Neural cell (in vitro differentiated cells): ENCODE measurements around the gene NEDD4L. TPM values are rescaled to one million over a fixed set of nuclear protein-coding genes. Genes with fewer than 3 reads are reported as not detected.

Source experiments
- H2AFZ ChIP-seq: fragments of 200-600, 300-800 bp; sonication (generic), shearing (Covaris generic); 2 replicates; pipeline ENCODE4 v1.6.0; 2014; ENCODE audit warnings: low read depth, mild to moderate bottlenecking, antibody characterized with exemption, low read length, moderate library complexity
- H3F3A ChIP-seq: fragments of 200-600 bp; shearing (Covaris generic); 2 replicates; pipeline ENCODE4 v1.6.1; 2016; ENCODE audit warnings: mild to moderate bottlenecking, moderate library complexity, mixed read lengths, antibody characterized with exemption, low read length; ENCODE audit not compliant: insufficient read depth, poor library complexity, severe bottlenecking
- H3K27ac ChIP-seq: fragments of 200-600, 300-800 bp; sonication (generic), shearing (Covaris generic); 2 replicates; pipeline ENCODE4 v1.5.1; 2014; ENCODE audit warnings: mild to moderate bottlenecking, low read length, moderate library complexity
- H3K27me3 ChIP-seq: fragments of 300-800, 200-600 bp; sonication (generic), shearing (Covaris generic); 2 replicates; pipeline ENCODE4 v1.6.0; 2014; ENCODE audit warnings: mild to moderate bottlenecking, low read depth, low read length, moderate library complexity; ENCODE audit not compliant: insufficient read depth
- H3K36me3 ChIP-seq: fragments of 300-800, 200-600 bp; sonication (generic), shearing (Covaris generic); 2 replicates; pipeline ENCODE4 v1.5.1; 2014; ENCODE audit warnings: mild to moderate bottlenecking, antibody characterized with exemption, low read length, moderate library complexity; ENCODE audit not compliant: insufficient read depth
- H3K4me2 ChIP-seq: fragments of 300-800, 200-600 bp; sonication (generic), shearing (Covaris generic); 2 replicates; pipeline ENCODE4 v1.6.0; 2014; ENCODE audit warnings: mild to moderate bottlenecking, low read length
- H3K4me3 ChIP-seq: fragments of 300-800, 200-600 bp; sonication (generic), shearing (Covaris generic); 2 replicates; pipeline ENCODE4 v1.5.1; 2014; ENCODE audit warnings: mild to moderate bottlenecking, low read length, moderate library complexity
- H3K79me2 ChIP-seq: fragments of 200-600 bp; shearing (Covaris generic); replicated peaks from 2 replicates; pipeline ENCODE4 v1.6.0; 2014; ENCODE audit warnings: mild to moderate bottlenecking, low read length, moderate library complexity; ENCODE audit not compliant: insufficient read depth
- H3K9ac ChIP-seq: fragments of 300-800, 200-600 bp; sonication (generic), shearing (Covaris generic); 2 replicates; pipeline ENCODE4 v1.6.1; 2016; ENCODE audit warnings: mild to moderate bottlenecking, low read length, mixed read lengths
- H3K9me2 ChIP-seq: fragments of 200-600 bp; shearing (Covaris generic); 2 replicates; pipeline ENCODE4 v1.6.1; 2016; ENCODE audit warnings: mild to moderate bottlenecking, low read length, mixed read lengths; ENCODE audit not compliant: insufficient read depth
- H3K9me3 ChIP-seq: fragments of 200-600, 300-800 bp; sonication (generic), shearing (Covaris generic); 2 replicates; pipeline ENCODE4 v1.6.1; 2016; ENCODE audit warnings: mild to moderate bottlenecking, mixed run types, low read length, moderate library complexity, mixed read lengths
- H4K20me1 ChIP-seq: fragments of 200-600 bp; shearing (Covaris generic); 2 replicates; pipeline ENCODE4 v1.6.1; 2016; ENCODE audit warnings: mild to moderate bottlenecking, mixed run types; ENCODE audit not compliant: insufficient read depth
- EP300 ChIP-seq: fragments of 450-650 bp; conservative IDR thresholded peaks from 2 replicates; pipeline ENCODE4 v1.6.1; 2014; ENCODE audit warnings: antibody characterized with exemption, mild to moderate bottlenecking, moderate library complexity; ENCODE audit not compliant: poor library complexity, severe bottlenecking
- EZH2 ChIP-seq: fragments of 200-600, 300-800 bp; shearing (Covaris generic), sonication (generic); IDR thresholded peaks from 2 replicates; pipeline ENCODE4 v1.6.1; 2014; ENCODE audit warnings: antibody characterized with exemption, low read length, borderline replicate concordance, mild to moderate bottlenecking; ENCODE audit not compliant: insufficient read depth, poor library complexity, severe bottlenecking
- MXI1 ChIP-seq: fragments of 450-650 bp; conservative IDR thresholded peaks from 2 replicates; pipeline ENCODE4 v1.6.1; 2014; ENCODE audit warnings: antibody characterized with exemption, mild to moderate bottlenecking; ENCODE audit not compliant: poor library complexity, severe bottlenecking
- POLR2AphosphoS5 ChIP-seq: IDR thresholded peaks from 2 replicates; pipeline ENCODE4 v1.6.1; 2012
- RAD21 ChIP-seq: fragments of 450-650 bp; conservative IDR thresholded peaks from 2 replicates; pipeline ENCODE4 v1.6.1; 2014; ENCODE audit warnings: antibody characterized with exemption, mild to moderate bottlenecking, moderate library complexity
- SMC3 ChIP-seq: fragments of 450-650 bp; conservative IDR thresholded peaks from 2 replicates; pipeline ENCODE4 v1.6.1; 2014; ENCODE audit warnings: antibody characterized with exemption, mild to moderate bottlenecking, moderate library complexity; ENCODE audit not compliant: poor library complexity
- TAF1 ChIP-seq: IDR thresholded peaks from 2 replicates; pipeline ENCODE4 v1.6.1; 2012; ENCODE audit warnings: low read depth
- polyA plus RNA-seq: library from polyadenylated mRNA; depleted of rRNA; stranded (reverse); fragments of >200 nt; gene quantifications from 2 replicates; pipeline ENCODE4 v1.2.3, GENCODE V29; 2014
- TF ChIP-seq, protein P1 (sequence below): IDR thresholded peaks from 2 replicates; pipeline ENCODE4 v1.6.1; 2012; ENCODE audit warnings: borderline replicate concordance
- TF ChIP-seq, protein P2 (sequence below): fragments of 450-650 bp; IDR thresholded peaks from 2 replicates; pipeline ENCODE4 v1.5.1; 2014; ENCODE audit warnings: antibody characterized with exemption, mild to moderate bottlenecking, moderate library complexity; ENCODE audit not compliant: poor library complexity, severe bottlenecking

Gene NEDD4L
- polyA plus RNA-seq, 1 donor from 2014 or later = 97.9 TPM

DNA sequence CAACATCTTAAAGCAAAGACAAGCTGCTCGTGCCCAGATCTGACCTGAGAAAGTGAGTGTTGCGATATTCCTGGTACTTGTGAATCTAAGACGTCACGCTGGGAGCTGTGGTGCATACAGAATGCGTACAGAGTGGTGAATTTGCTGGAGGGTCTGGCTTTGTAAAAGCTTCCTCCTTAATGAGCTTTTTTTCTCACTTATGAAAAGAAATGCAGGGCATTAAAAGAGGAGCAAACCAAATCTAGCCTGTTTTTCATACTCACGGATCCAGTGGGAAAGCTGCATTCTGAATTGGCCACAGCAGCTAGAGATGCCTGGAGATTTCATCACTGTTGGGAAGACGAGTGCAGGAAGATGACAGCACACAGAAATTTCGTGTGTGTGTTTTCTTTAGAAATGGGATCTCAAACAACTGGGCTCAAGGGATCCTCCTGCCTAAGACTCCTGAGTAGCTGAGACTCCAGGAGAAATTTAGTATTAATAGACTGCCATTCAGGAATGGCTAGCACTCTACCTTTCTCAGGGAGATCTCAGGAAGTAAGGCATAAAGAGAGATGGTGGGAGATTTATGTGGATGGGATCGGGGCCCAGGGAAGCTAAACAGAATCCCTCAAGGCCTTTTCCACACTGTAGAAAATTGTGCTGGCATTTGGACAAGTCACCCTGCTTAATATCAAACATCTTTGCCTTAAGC lies 403.5 kb downstream of the NEDD4L start:
- Histone ChIP-seq H4K20me1 (no peaks in the 10 kb centered on the region), H3K4me3 (peak overlapping the region; percentile 58), H3K9me2 (no peaks in the 10 kb centered on the region), H3F3A (no peaks in the 10 kb centered on the region), H3K9me3 (no peaks in the 10 kb centered on the region), H3K4me2 (peak overlapping the region; percentile 67), H3K27ac (peak overlapping the region; percentile 81), H3K27me3 (no peaks in the 10 kb centered on the region), H3K36me3 (no peaks in the 10 kb centered on the region), H3K79me2 (no peaks in the 10 kb centered on the region), H3K9ac (peak overlapping the region; percentile 56), H2AFZ (peak overlapping the region; percentile 23)
- peak; percentile 18 for TF ChIP-seq POLR2AphosphoS5
- TF ChIP-seq SMC3 = peak; percentile 22
- TF ChIP-seq, protein P1, sequence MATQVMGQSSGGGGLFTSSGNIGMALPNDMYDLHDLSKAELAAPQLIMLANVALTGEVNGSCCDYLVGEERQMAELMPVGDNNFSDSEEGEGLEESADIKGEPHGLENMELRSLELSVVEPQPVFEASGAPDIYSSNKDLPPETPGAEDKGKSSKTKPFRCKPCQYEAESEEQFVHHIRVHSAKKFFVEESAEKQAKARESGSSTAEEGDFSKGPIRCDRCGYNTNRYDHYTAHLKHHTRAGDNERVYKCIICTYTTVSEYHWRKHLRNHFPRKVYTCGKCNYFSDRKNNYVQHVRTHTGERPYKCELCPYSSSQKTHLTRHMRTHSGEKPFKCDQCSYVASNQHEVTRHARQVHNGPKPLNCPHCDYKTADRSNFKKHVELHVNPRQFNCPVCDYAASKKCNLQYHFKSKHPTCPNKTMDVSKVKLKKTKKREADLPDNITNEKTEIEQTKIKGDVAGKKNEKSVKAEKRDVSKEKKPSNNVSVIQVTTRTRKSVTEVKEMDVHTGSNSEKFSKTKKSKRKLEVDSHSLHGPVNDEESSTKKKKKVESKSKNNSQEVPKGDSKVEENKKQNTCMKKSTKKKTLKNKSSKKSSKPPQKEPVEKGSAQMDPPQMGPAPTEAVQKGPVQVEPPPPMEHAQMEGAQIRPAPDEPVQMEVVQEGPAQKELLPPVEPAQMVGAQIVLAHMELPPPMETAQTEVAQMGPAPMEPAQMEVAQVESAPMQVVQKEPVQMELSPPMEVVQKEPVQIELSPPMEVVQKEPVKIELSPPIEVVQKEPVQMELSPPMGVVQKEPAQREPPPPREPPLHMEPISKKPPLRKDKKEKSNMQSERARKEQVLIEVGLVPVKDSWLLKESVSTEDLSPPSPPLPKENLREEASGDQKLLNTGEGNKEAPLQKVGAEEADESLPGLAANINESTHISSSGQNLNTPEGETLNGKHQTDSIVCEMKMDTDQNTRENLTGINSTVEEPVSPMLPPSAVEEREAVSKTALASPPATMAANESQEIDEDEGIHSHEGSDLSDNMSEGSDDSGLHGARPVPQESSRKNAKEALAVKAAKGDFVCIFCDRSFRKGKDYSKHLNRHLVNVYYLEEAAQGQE = peak; percentile 95
- no peak for TF ChIP-seq EZH2
- no peak for TF ChIP-seq EP300

DNA sequence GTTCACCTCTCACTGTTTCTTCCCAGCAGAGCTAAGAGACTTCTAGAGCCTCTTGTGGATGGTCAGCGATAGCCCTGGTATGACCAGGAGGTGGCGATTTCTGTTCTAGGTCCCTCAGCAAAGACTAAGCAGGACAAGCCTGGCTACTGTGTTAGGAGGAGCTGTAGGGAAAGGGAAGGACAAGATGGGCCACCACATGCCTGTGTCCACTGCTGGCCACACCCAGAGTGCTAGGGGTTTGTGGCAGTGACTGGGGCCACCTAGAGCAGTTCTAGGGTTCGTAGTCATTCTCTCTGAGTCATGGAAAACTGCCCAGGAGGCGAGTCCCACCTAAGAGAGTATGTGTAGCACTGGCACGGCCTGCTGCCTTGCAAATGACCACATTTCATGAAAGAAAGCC lies 405.4 kb downstream of the NEDD4L start:
- no peak overlapping the region for H2AFZ ChIP-seq
- H3K27ac ChIP-seq = no peak overlapping the region
- H3F3A ChIP-seq = no peaks in the 10 kb centered on the region
- no peaks in the 10 kb centered on the region for H3K79me2 ChIP-seq
- no peaks in the 10 kb centered on the region for H3K9me2 ChIP-seq
- no peaks in the 10 kb centered on the region for H3K27me3 ChIP-seq
- H3K4me2 ChIP-seq = no peak overlapping the region
- no peak overlapping the region for H3K9ac ChIP-seq
- H4K20me1 ChIP-seq = no peaks in the 10 kb centered on the region
- TF ChIP-seq MXI1 (no peak), RAD21 (no peak), SMC3 (no peak), EP300 (no peak), POLR2AphosphoS5 (no peak), EZH2 (no peak), TAF1 (no peak)
- TF ChIP-seq, protein P1 = no peak
- TF ChIP-seq, protein P2, sequence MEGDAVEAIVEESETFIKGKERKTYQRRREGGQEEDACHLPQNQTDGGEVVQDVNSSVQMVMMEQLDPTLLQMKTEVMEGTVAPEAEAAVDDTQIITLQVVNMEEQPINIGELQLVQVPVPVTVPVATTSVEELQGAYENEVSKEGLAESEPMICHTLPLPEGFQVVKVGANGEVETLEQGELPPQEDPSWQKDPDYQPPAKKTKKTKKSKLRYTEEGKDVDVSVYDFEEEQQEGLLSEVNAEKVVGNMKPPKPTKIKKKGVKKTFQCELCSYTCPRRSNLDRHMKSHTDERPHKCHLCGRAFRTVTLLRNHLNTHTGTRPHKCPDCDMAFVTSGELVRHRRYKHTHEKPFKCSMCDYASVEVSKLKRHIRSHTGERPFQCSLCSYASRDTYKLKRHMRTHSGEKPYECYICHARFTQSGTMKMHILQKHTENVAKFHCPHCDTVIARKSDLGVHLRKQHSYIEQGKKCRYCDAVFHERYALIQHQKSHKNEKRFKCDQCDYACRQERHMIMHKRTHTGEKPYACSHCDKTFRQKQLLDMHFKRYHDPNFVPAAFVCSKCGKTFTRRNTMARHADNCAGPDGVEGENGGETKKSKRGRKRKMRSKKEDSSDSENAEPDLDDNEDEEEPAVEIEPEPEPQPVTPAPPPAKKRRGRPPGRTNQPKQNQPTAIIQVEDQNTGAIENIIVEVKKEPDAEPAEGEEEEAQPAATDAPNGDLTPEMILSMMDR = no peak
- H3K9me3 ChIP-seq = no peaks in the 10 kb centered on the region
- no peaks in the 10 kb centered on the region for H3K36me3 ChIP-seq
- H3K4me3 ChIP-seq = no peak overlapping the region
